Eye (tissue), 1 donor: ENCODE measurements around the gene MTFMT.
A peak's percentile ranks its signal among the peaks of the same experiment; 100 is the strongest.
"Not testable (repeated sequence)": the region's sequence is repeated elsewhere in the genome, so short reads cannot be mapped to it uniquely, and the experiment has no call there.

Experiments
- DNase-seq: peaks from one replicate; pipeline ENCODE4 v3.0.0-alpha.2; 2015

The MTFMT gene

GRCh38 chr15:65059931-65060596 lies 30.6 kb upstream of the MTFMT start:
- DNase-seq: no peak

- DNase-seq: no peak
These were observed 29.9 kb upstream of the MTFMT start for GRCh38 chr15:65059369-65059750.

GRCh38 chr15:65058394-65059368 lies 29.2 kb upstream of the MTFMT start:
- DNase-seq: no peak

GRCh38 chr15:65057549-65057940 lies 28.1 kb upstream of the MTFMT start:
- DNase-seq: no peak

GRCh38 chr15:65056868-65057548 lies 27.6 kb upstream of the MTFMT start:
- no peak for DNase-seq

- DNase-seq: no peak
These were observed 26.7 kb upstream of the MTFMT start for GRCh38 chr15:65056106-65056505.

- DNase-seq: no peak
These were observed 25.9 kb upstream of the MTFMT start for GRCh38 chr15:65055201-65055870.

GRCh38 chr15:65054333-65055200 lies 25.1 kb upstream of the MTFMT start:
- DNase-seq: peak; percentile 92

DNA sequence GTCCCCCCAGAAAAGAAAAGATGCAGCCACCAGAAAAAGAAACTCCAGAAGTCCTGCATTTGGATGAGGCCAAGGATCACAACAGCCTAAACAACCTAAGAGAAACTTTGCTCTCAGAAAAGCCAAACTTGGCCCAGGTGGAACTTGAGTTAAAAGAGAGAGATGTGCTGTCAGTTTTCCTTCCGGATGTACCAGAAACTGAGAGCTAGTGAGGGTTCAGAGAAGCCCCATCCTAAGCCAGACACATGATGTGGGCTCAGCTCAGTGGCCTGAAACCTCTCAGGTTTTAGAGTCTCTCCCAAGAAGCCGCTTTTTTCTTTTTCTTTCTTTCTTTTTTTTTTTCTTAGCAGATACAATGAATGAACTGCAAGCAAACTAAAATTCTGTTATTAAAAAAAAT lies 23.5 kb upstream of the MTFMT start:
- no peak for DNase-seq

GRCh38 chr15:65051266-65051665 lies 21.8 kb upstream of the MTFMT start:
- no peak for DNase-seq

GRCh38 chr15:65050270-65050669 lies 20.8 kb upstream of the MTFMT start:
- DNase-seq: no peak

- peak; percentile 98 for DNase-seq
These were observed 20.0 kb upstream of the MTFMT start for GRCh38 chr15:65049418-65049840.

- DNase-seq: no peak
These were observed 18.8 kb upstream of the MTFMT start for GRCh38 chr15:65048241-65048640.

- peak; percentile 83 for DNase-seq
These were observed 15.5 kb upstream of the MTFMT start, which contains the start of gene SLC51B for GRCh38 chr15:65044724-65045481. Gene SLC51B (plus strand): TSS chr15:65045387. CDS start chr15:65050005, 4,618 bp downstream.

DNA sequence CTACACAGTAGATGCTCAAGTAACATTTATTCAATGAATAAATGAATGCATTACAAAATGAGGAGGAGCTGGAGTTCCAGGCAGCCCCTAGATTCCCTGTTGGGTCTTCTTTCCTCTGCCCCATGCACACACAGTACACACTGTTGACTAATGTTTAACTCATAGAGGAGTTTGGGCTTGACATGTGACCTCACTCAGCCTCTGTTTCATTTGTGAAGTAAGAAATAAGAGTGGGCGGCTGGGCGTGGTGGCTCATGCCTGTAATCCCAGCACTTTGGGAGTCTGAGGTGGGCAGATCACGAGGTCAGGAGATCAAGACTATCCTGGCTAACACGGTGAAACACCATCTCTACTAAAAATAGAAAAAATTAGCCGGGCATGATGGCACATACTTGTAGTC lies 14.8 kb upstream of the MTFMT start:
- DNase-seq: not testable (repeated sequence)

DNA sequence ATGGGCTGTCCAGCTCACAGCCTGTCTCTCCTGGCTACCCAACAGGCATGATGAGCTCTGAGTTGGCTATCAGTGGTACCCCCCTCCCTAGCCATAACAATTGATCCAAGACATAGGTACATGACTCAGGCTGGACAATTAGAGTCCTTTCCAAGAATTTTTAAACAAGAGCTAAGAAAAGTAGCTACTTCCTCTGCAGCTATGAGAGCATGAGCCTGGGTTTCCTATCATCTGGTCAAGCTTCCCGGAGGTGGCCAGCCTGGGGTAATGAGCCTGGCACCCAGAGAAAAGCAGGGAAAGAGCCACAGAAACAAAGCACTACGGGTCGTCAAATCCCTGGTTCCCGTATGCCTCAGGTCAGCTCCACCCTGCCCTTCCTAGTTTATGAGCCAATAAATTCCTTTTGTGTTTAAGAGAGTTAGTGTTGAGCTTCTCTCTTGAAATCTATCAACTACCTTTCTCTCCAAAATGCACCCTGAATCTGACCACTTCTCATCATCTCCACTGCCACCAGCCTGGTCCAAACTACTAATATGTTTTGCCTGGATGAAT lies 13.4 kb upstream of the MTFMT start:
- DNase-seq: no peak

- DNase-seq: no peak
These were observed 12.3 kb upstream of the MTFMT start for GRCh38 chr15:65041787-65042186.

DNA sequence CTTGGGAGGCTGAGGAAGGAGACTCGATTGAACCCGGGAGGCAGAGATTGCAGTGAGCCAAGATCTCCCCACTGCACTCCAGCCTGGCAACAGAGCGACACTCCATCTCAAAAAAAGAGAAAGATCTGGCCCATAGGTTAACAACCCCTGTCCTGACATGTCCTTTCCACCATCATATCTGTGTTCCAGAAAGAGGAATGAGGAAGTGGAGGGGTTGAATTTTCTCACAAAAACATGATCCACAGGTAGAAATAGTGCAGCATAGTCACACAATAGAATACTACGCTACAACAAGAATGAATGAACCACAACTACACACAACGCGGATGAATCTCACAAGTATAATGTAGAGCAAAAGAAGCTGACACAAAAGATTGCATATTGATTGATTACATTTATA lies 11.0 kb upstream of the MTFMT start:
- DNase-seq: no peak

- DNase-seq: peak; percentile 67
These were observed 9.4 kb upstream of the MTFMT start for GRCh38 chr15:65038836-65039235.

GRCh38 chr15:65038428-65038827 lies 9.0 kb upstream of the MTFMT start:
- no peak for DNase-seq

DNA sequence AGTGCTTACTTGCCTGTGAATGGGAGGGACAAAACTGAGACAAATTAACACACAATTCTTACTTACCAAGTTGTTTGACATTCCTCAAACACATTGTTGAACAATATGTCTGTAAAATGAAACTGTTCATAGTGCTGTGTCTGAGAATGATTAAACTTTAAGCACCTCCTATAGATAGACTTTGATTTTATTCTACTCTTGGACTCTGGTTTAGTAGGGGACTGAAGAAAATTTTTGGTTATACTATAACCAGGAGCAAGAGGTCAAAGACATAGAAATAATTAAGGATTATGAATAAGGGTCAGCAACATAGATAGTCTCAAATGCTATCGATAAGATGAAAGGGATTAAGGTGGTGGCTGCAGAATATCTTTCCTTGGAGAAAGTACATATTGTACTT lies 7.9 kb upstream of the MTFMT start:
- no peak for DNase-seq
